Hepatocyte (in vitro differentiated cells): ENCODE data around the gene CTDSP2.
"Not testable (repeated sequence)": the region's sequence is repeated elsewhere in the genome, so short reads cannot be mapped to it uniquely, and the experiment has no call there.

ENCODE experiments used
- EZH2 ChIP-seq: fragments of 200-600 bp; sonication (generic); IDR thresholded peaks from 2 replicates; pipeline ENCODE4 v1.6.1; 2016; ENCODE audit warnings: antibody characterized with exemption, mild to moderate bottlenecking, borderline replicate concordance
- TF ChIP-seq, protein P1 (sequence below): fragments of 200-600 bp; sonication (generic); IDR thresholded peaks from 2 replicates; pipeline ENCODE4 v1.5.1; 2016; ENCODE audit warnings: antibody characterized with exemption, mild to moderate bottlenecking; ENCODE audit not compliant: poor library complexity

DNA sequence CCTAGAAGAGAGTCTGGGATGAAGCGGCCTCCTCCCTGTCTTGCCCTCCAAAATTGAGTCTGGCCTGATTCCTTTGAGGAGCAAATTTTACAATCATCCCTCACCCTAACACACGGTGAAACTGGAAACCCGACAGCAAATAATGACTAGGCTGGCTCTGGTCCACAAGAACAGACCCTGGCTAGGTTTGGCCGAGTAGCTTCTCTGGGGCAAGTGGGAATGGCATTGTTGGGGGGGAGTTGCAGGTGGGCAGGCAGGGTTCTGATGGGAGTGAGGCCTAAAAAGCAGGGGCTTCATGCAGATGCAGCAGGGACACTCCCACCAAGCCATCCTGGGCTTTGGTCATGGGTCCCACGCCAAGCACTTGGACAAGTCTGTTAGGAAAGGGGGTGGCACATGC lies 25.5 kb downstream of the CTDSP2 start:
- TF ChIP-seq, protein P1, sequence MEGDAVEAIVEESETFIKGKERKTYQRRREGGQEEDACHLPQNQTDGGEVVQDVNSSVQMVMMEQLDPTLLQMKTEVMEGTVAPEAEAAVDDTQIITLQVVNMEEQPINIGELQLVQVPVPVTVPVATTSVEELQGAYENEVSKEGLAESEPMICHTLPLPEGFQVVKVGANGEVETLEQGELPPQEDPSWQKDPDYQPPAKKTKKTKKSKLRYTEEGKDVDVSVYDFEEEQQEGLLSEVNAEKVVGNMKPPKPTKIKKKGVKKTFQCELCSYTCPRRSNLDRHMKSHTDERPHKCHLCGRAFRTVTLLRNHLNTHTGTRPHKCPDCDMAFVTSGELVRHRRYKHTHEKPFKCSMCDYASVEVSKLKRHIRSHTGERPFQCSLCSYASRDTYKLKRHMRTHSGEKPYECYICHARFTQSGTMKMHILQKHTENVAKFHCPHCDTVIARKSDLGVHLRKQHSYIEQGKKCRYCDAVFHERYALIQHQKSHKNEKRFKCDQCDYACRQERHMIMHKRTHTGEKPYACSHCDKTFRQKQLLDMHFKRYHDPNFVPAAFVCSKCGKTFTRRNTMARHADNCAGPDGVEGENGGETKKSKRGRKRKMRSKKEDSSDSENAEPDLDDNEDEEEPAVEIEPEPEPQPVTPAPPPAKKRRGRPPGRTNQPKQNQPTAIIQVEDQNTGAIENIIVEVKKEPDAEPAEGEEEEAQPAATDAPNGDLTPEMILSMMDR, result not testable (repeated sequence)
- not testable (repeated sequence) for TF ChIP-seq EZH2
